ENCODE measurements around the gene ATP10A.

Gene ATP10A

DNA sequence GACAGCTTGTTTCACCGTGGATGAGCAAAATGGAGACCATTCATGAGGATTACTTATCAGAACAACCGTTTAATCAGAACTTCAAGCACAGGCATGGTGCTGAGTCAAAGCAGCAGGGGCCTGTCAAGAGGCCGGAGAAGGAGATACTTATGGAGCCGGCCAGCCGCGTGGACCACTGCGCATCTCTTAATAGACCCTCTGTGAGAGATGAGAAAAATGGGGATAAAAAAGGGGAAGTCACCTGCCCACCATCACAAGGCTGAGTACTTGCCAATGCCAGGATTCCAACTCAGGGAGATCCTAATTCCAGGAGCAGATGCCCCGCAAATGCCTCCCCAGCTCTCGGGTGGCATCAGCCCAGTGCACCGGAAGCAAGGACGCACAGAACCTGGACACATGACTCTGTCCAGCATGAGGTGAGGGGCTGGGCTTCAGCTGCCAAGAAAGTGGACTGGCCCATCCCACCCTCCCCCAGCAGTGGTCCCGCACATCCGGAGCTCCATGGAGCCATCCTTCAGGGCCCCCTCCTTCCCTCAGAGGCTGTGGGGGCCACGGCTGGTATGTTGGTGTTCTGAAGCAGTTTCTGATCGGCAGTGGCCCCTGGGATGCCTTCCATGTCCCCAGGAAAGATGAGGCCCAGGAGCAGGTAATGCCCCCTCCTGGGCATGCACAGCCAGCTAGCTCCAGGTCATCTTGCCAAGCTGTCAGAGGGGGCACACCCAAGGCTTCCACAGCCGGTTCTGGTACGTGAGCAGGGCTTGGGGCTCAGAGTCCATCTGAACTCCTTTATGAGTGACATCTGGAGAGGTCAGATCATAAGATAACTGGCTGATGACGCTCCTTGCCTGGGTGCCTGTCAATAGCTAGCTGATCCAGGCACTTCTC lies 143.8 kb downstream of the ATP10A start:
- no peak for DNase-seq (ENCODE audit: low read depth, low spot score)

DNA sequence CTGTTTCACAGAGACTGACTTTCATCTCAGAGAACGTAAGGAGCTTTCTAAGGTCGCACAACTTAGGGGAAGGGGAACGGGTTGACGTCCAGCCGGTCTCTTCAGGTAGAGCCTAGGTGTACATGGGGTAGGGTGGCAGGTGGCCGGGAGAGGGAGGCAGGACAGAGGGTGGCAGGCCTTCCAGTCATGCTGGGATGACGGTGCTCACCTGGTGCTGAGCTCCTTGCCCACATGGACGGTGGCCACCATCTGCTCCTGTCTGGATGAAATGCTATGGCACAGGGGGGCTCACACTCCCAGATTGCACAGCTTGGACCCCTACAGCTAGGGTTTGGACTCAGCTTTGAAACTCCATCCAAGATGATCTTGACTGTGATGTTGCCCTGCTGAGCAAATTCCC lies 144.5 kb downstream of the ATP10A start:
- no peak for DNase-seq (ENCODE audit: low read depth, low spot score)

DNA sequence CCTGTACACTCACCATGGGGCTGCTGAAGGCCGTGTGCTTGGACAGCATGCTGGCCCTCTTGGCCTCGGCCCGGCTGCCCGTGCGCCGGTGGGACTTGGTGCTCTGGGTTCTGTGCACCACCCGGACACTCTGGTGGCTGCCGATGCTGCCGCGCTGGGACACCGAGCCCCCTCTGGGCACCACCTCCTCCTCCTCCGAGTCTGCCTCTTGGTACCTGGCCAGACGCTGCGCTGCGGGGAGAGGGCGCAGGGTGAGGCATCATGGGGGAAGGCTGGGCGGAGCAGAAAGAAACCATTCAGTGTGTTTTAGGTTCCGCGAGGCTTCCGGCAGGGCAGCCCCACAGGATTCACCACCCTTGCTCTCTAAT lies 145.0 kb downstream of the ATP10A start:
- no peak for DNase-seq (ENCODE audit: low read depth, low spot score)

DNA sequence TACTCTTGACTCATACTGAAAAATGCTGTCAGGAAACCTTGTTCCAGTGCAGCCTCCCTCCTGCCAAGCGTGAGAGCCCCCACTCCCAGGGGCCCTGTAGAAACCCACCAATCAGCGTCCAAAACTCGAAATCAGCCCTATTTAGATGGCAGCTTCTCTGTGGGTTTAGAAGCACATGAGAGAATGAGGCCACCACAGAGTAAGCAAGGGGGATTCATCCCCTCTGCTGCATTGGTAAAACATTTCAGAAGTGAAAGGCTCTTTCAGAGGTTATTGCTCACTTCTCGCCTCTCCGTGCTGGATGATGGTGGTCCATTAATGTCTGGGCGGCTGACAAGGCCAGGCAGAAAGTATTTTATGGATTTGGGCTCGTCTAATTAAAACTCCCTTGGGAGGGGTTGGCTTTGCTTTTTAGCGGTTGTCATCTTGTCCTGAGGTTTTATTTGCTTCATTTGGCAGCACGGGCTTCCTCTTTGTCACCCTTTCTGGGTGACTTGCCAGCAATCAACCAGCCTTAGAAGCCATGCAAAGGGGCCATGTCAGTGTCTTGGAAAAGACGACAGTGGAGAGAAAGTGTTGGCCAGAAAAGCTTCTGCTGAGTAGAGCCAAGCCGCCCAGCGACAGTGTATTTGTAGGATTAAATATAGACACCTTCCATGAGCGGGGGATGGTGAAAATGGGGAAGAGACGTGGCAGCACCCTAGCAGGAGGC lies 145.5 kb downstream of the ATP10A start:
- no peak for DNase-seq (ENCODE audit: low read depth, low spot score)

DNA sequence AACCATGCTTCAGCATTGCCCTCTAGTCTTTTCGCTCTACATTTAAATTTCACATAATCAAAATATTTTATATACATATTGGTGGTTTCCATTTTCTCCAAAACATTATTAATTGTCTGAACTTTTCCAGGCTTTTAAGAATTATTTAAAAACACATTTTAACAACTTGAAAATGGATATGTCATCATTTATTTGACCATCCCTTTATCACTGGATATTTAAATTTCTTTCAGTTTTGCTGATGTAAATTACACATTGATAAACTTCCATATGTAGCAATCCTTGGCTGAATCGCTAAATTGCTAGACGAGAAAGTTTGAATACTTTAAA lies 146.0 kb downstream of the ATP10A start:
- no peak for DNase-seq (ENCODE audit: low read depth, low spot score)

DNA sequence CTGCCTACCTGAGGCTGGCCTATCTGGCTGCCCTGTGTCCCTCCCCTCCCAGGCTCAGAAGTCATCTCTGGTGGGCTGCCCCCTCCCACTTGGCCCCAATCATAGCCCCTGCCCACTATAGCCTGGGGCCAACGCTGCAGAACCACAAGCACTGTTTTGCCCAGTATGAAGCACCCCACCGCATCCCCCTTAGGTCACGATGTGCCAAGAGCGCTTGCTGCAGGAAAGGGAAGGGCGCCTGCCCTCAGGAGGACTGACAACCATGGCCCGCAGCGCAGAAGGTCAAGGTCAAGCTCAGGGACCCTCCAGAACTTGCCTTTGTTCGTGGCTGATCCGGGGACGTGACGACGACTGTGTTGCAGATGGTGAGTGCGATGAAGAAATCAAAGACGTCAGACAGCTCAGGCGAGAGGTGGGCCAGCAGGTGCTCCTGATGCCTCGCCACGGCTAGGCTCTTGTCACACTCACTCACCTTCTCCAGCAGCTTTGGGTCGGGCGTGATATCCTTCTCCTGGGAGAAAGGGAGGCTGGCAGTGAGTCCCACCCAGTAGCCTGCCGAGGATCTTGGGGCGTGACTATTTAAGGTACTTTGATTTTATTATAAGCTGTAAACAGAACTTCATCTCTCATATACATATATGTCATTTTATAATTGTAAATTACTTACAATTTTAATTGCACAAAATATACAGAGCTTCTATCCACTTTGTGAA lies 146.6 kb downstream of the ATP10A start:
- no peak for DNase-seq (ENCODE audit: low read depth, low spot score)

DNA sequence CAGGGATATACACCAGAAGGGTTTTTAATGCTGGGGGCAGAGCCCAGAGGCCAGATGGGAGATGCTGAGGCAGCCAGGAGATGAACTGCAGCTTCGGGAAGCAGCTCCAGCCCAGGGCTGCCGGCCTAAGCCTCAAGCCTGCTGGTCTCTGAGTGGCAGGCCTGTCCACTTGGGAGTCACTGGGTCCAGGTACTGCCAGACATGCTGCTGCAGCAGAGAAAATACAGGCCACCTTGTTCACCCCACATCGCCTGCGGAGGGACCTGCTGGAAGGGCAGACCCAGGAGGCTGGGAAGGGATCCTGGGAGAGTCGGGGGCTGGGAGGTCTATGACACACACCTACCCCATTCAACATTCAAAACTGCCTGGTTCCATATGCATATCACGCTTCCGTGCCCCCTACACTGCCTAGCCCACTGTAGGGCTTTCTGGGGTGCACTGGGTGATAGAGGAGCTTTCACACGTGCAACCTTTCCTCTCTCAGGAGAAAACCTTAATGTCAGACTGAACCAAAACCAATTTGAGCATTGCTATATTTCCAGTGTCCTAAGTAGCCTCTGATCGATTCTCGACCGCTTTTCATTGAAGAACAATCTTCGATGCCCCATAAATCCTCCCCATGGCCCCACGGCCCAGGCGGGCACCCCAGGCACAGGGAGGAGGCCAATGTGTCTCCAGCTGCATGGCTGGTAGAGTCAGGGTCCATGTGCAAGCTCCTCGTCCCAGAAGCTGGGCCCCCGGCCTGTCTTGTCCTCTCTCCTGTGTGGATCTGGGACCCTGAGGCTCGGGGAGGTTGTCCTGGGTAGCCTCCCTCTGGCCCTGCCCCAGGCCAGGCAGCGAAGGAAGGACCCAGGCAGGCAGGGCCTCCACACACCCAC lies 147.4 kb downstream of the ATP10A start:
- DNase-seq (ENCODE audit: low read depth, low spot score): no peak

DNA sequence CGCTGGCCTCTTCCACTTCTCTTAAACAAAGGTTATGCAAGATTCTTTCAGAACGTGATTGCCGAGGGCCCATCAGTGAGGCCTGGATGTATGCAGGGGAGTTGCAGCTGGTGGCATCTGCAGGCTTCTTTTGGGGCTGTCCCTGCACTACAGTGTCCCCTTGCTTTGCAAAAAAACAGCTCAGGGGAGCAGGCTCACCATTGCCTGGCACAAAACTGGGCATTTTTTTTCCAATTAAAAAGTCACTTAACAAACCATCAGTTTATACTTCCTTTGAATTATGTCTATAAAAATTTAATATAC lies 148.6 kb downstream of the ATP10A start:
- DNase-seq (ENCODE audit: low read depth, low spot score): no peak

DNA sequence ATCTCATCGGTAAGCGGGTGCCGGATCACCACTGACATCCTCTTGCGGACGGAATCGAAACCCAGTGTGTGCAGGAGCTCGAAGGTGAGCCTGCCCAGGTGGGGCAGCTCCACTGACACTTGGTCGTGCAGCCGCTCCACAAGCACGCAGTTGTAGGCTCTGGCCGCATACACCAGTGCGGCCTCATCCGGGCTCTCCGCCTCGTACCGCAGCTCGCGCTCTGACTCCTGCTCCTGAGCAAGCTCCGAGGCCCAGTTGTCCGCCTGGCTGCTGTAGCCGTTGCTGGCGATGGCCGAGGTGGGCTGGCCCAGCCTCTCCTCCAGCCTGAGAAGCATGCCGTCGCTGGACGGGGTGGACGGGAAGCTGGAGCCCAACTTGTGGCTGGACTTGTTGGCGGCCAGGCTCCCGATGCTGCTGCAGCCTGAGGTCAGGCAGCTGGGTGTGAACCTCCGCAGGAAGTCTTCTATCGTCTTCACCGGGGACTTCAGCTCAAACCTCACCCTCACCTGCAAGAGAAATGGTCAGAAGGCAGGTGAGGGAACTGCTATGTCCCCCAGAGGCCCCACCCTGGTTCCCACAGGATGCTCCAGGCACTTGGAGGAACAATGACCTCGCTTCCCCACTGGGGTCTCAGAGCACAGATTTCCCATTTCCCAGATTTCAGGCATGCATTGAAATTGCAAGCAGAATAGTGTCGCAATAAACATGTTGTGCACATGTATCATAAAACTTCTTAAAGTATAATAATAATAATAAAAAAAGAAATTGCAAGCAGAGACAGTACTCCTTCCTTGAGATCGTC lies 149.2 kb downstream of the ATP10A start:
- no peak for DNase-seq (ENCODE audit: low read depth, low spot score)

DNA sequence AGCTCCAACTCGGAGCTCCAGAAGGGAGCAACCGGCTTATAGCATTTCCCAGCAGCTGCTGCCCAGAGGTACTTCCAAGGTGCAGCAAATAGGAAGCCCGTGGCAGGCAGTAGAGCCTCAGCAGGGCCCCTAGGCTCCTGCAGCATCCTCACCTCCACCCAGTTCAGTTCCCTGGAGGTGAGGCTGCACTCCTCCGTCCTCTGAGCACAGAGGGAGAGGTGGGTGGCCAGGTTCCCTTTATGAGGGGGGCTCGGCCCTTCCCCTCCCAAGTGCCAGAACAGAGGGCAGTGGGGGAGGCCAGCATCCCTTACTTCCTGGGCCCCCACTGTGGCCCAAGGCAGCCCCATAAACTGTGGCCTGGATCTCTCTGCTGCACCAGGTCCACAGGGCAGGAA lies 150.2 kb downstream of the ATP10A start:
- no peak for DNase-seq (ENCODE audit: low read depth, low spot score)

DNA sequence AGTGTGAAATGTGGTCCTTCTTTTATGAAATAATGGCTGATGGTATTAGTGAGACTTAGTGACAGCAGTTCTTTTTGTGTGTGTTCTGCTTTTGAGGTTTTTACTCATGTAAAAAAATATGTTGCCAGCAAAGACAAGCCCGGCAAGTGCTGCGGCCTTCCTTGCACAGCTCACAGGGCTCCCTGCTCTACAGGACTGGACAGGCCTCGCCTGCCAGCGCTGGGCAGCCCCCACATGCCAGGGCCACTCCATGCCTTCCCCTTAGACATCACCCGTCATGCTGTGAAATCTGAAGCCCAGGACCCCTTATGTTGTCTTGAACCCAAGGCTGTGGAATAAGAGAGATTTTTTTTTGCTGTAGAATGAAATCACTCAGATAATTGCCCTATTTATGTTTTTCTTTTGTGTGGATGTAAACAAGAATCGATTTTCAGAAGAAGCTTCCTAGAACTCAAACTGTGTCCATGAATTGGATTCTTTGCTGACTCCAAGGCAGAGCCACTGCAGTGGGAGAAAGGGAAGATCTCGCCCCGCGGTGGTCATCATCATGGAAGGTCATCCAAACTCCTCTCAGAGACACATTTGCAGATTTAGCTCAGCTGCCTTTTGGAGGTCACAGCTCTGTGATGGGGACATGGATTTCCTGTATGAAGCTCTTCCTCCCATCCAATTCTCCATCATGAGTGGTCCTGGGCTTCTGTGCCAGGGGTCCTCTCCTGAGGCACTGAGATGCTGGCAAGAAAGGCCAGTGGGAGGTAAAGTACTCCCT lies 150.8 kb downstream of the ATP10A start:
- no peak for DNase-seq (ENCODE audit: low read depth, low spot score)

DNA sequence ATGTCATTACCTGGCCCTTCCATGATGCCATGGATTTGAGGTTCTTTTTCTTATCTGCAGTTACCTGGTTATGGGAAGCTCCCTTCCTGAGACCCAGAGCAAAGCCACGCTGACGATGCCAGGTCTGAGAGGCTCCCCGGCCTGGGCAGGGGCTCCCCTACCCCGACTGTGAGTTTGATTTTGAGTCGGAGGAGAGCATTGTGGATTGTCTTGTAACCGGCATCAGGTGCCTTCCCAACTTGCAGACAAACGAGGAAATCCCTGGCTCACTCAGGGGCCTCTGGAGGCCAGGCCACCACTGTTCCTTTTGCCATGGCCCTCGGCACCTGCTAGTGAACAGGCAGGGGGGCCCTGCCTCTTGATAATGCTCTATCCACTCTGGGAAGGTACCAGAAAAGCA lies 151.4 kb downstream of the ATP10A start:
- DNase-seq (ENCODE audit: low read depth, low spot score): no peak

DNA sequence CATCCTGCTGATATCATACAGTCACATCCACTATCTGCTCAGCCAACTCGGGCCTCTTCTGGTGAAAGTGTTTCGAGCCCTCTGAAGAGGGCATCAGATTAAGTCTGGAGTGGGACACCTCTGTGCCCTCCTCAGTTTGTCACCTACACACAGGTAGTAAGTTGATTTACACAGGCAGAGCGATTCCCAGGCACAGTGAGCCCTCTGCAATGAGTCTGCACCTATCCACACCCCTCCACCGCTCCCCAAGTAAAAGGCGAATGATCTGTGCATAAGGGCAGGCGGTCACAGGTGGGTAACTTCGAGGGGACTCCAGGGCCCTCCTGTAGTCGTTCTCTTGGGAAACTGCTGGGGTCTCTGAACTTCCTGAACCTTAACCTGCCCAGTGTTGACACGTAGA lies 152.0 kb downstream of the ATP10A start:
- DNase-seq (ENCODE audit: low read depth, low spot score): no peak

DNA sequence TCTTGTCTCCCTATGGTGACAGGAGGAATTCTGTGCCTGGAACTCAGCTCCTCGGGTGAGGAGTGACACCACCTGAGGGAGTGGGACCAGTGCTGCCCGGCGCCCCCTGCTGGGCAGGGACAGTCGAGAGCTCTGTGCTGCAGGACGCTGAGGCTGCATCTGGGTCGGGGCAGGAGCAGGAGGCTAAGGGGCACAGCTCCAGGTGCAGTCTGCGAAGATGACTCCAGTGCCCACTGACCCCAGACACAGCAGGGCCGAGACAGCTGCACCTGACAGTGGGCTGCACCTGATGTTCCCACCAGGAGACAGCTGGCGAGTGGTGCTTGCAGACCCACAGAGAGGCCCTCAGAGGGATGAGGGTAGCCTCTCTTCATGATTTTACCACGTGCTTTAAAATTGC lies 152.9 kb downstream of the ATP10A start:
- no peak for DNase-seq (ENCODE audit: low read depth, low spot score)

DNA sequence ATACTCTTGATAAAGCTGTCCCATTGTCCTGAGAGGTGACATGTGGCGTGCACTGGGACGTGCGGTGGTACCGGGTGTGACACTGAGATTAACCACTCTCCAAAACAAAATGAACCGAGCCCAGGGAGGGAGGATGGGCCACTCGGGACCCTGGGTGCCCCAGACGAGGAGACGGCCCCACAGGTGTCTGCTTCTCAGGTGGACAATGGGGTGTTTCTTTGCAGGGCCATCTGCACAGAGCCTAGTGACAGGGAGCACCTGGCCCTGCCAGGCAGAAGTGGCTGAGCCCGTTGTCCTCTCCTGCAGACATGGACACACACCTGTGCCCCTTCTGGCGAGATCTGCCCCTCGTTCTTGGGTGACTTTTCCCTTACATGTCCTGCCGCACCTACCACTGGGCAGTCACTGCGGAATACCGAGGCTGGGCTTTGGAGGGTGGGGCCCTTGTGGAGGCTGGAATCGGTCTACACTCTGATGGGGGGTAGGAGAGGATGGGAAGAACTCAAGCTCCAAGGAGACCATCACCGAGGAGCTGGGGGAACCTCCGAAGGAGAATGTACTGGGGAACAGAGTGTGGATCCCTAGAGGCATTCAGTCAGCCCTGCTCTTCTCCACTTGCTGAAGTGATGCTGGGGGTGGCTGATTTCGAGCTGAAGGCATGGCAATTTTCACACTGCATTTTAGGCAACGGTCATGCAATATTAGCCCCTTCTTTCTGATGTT lies 153.5 kb downstream of the ATP10A start:
- no peak for DNase-seq (ENCODE audit: low read depth, low spot score)

DNA sequence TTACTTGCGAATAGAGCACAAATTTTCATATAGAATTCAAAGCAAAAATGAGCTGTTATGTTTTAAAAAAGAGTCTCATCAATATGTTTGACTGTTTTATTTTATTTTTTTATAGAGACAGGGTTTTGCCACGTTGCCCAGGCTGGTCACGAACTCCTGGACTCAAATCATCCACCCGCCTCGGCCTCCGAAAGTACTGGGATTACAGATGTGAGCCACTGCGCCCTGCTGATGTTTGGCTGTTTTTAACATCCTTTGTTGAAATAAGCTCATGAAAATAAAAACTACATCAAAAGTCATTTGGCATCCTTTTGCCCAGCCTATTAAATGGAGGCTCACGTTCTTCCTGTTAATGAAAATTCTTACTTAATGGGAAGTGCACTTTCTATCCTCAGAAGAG lies 154.7 kb downstream of the ATP10A start:
- DNase-seq (ENCODE audit: low read depth, low spot score): no peak

DNA sequence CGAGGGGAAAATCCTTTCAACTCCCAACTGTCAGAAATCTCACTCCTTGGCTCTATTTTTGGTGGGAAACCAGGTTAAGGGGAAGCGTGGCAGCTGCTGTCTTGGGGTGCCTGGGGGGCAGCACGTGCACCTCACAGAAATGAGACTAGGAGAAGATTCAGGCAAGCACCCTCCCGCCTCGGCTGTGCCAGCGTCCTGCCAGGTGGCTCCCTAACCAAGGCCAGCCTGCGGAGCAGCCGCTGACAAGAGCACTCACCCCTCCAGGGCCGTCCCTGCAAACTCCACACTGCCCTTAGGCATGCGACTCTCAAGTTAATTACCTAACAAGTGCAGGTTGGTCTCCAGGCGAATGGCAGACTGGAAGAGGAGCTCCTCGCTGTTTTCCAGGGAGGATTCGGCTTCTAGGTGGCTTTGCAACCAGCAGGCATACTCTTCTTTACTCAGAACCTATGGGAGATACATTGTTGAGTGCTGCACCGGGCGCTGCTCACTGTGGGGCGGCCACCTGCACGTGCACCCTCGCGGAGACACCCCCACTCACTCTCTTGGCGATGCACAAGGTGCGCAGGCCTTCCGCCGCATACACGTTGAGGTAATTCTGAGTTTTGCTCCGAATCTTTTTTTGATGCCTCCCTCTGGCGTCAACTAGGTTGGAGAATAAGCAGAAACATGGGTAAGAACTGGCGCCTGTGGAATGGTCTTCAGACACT lies 155.3 kb downstream of the ATP10A start:
- no peak for DNase-seq (ENCODE audit: low read depth, low spot score)

DNA sequence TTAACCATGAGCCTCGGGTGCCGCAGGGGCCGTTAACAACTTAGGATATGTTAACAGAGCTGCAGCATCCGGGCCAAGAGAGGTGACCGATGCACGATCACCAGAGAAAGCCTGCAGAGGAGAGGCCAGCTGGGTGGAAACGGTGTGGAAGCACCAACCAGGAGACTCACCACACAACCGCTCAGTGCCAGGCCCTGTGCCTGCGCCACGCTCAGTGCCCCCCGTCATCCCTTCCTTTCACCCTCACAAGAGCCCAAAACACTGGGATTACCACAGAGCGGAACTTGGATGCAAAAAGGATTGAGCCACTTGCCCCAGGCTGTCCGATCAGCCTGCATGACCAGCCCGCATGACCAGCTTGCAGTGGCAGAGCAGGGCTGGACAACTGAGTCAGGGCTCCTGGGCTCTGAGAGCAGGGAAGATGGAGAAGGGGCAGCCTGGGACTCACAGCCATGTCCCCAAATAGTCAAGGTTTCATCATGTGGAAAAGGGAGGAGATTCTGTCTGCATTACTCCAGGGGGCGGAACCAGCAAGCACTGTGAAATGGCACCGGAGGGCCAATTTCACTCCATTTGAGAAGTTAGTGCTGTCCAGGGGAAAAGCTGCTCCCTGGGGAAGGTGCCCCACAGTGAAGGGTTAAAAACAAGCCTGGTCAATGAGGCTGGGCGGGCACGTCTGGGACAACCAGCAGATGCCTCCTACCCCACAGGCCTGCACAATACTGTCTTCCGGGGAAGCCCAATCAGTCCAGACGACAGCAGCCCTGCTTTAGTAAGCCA lies 156.8 kb downstream of the ATP10A start:
- DNase-seq (ENCODE audit: low read depth, low spot score): no peak

Measured in activated CD4-positive, CD25-positive, alpha-beta regulatory T cell treated with anti-CD3 and anti-CD28 coated beads, Interleukin-2, amount 50 U/mL, for 16 hours (primary cell).